T-helper 22 cell (primary cell): ENCODE data around the gene USPL1.
A peak's percentile ranks its signal among the peaks of the same experiment; 100 is the strongest.
"Not testable (repeated sequence)": the region's sequence is repeated elsewhere in the genome, so short reads cannot be mapped to it uniquely, and the experiment has no call there.

Experiments used
- DNase-seq: peaks from one replicate; pipeline ENCODE4 v3.0.0-alpha.2; 2020; ENCODE audit warnings: low read depth

Gene USPL1

GRCh38 chr13:30617315-30618185 is at the start of gene USPL1:
USPL1 (plus strand) TSS chr13:30617920; CDS start chr13:30621141, 3,221 bp downstream.
- peak; percentile 97 for DNase-seq

GRCh38 chr13:30569901-30570576 is 47.7 kb upstream of the USPL1 start:
- DNase-seq = no peak

GRCh38 chr13:30570691-30571090 is 47.0 kb upstream of the USPL1 start:
- no peak for DNase-seq

- DNase-seq = no peak
These were observed 44.9 kb upstream of the USPL1 start for GRCh38 chr13:30572859-30573275.

GRCh38 chr13:30576528-30576927 is 41.2 kb upstream of the USPL1 start:
- DNase-seq = peak; percentile 61

GRCh38 chr13:30577401-30577852 is 40.3 kb upstream of the USPL1 start:
- DNase-seq = peak; percentile 47

- no peak for DNase-seq
These were observed 36.7 kb upstream of the USPL1 start for GRCh38 chr13:30580852-30581502.

GRCh38 chr13:30581582-30581981 is 36.1 kb upstream of the USPL1 start:
- DNase-seq = no peak

- no peak for DNase-seq
These were observed 33.5 kb upstream of the USPL1 start for GRCh38 chr13:30584051-30584731.

- no peak for DNase-seq
These were observed 31.9 kb upstream of the USPL1 start for GRCh38 chr13:30585748-30586262.

GRCh38 chr13:30587231-30587630 is 30.5 kb upstream of the USPL1 start:
- no peak for DNase-seq

- DNase-seq = no peak
These were observed 30.0 kb upstream of the USPL1 start for GRCh38 chr13:30587739-30588138.

- no peak for DNase-seq
These were observed 24.7 kb upstream of the USPL1 start for GRCh38 chr13:30593001-30593400.

- no peak for DNase-seq
These were observed 17.2 kb upstream of the USPL1 start for GRCh38 chr13:30600496-30600895.

- no peak for DNase-seq
These were observed 15.9 kb upstream of the USPL1 start for GRCh38 chr13:30601836-30602235.

- DNase-seq = no peak
These were observed 12.7 kb upstream of the USPL1 start for GRCh38 chr13:30605052-30605451.

GRCh38 chr13:30607186-30607585 is 10.5 kb upstream of the USPL1 start:
- DNase-seq = not testable (repeated sequence)

- peak; percentile 66 for DNase-seq
These were observed 9.8 kb upstream of the USPL1 start for GRCh38 chr13:30607908-30608307.

GRCh38 chr13:30608364-30608763 is 9.4 kb upstream of the USPL1 start:
- no peak for DNase-seq

GRCh38 chr13:30610311-30610710 is 7.4 kb upstream of the USPL1 start:
- no peak for DNase-seq

- no peak for DNase-seq
These were observed 2.2 kb upstream of the USPL1 start for GRCh38 chr13:30615481-30615865.
